Endothelial cell (in vitro differentiated cells): ENCODE measurements around the gene ARPC5L. TPM values are rescaled to one million over a fixed set of nuclear protein-coding genes. Genes with fewer than 3 reads are reported as not detected.

Source experiments
- DNase-seq: peaks from one replicate; pipeline ENCODE4 v3.0.0; 2021; ENCODE audit warnings: low spot score
- H3K27ac Mint-ChIP-seq: one replicate; pipeline ENCODE4 v1.8.0; 2021; ENCODE audit warnings: mixed read lengths, inconsistent platforms; ENCODE audit not compliant: unreplicated experiment
- H3K27me3 Mint-ChIP-seq: one replicate; pipeline ENCODE4 v1.8.0; 2021; ENCODE audit warnings: mild to moderate bottlenecking, moderate library complexity, mixed read lengths, inconsistent platforms; ENCODE audit not compliant: unreplicated experiment
- H3K36me3 Mint-ChIP-seq: one replicate; pipeline ENCODE4 v1.8.0; 2021; ENCODE audit warnings: mild to moderate bottlenecking, low read depth, mixed read lengths, inconsistent platforms; ENCODE audit not compliant: unreplicated experiment
- H3K4me1 Mint-ChIP-seq: one replicate; pipeline ENCODE4 v1.8.0; 2021; ENCODE audit warnings: mild to moderate bottlenecking, mixed read lengths, inconsistent platforms; ENCODE audit not compliant: unreplicated experiment
- H3K4me3 Mint-ChIP-seq: one replicate; pipeline ENCODE4 v1.8.0; 2021; ENCODE audit warnings: mild to moderate bottlenecking, mixed read lengths, inconsistent platforms; ENCODE audit not compliant: unreplicated experiment
- H3K9me3 Mint-ChIP-seq: one replicate; pipeline ENCODE4 v1.8.0; 2021; ENCODE audit warnings: mixed read lengths, inconsistent platforms; ENCODE audit not compliant: unreplicated experiment
- CTCF ChIP-seq: fragments of 200-600 bp; sonication (generic); IDR thresholded peaks from one replicate; pipeline ENCODE4 v1.5.0; 2021; ENCODE audit warnings: antibody characterized with exemption; ENCODE audit not compliant: unreplicated experiment
- total RNA-seq: library from RNA; stranded (reverse); fragmentation: NEBNext Ultra II Directional; extraction: Animal tissue kit (Norgen Biotek cat#: 25700); gene quantifications from one replicate; pipeline ENCODE4 v1.2.1, GENCODE V29; 2021; ENCODE audit not compliant: unreplicated experiment

ARPC5L gene
- total RNA-seq, 1 donor from 2014 or later: 67.0 TPM

- TF ChIP-seq CTCF: no peak
- Mint-ChIP-seq H3K27ac (no peak overlapping the region), H3K9me3 (no peaks in the 10 kb centered on the region), H3K27me3 (peaks cover 2% of the 10 kb centered on the region), H3K36me3 (peaks cover 34% of the 10 kb centered on the region), H3K4me3 (peak overlapping the region; percentile 37), H3K4me1 (peaks cover 37% of the 10 kb centered on the region)
- DNase-seq: no peak
Observed at GRCh38 chr9:124875501-124875900, 13.6 kb downstream of the ARPC5L start.

GRCh38 chr9:124877021-124877782 lies 15.3 kb downstream of the ARPC5L start:
- DNase-seq: no peak
- peaks cover 3% of the 10 kb centered on the region for H3K27me3 Mint-ChIP-seq
- H3K4me3 Mint-ChIP-seq: peak overlapping the region; percentile 33
- H3K27ac Mint-ChIP-seq: peak overlapping the region; percentile 38
- H3K4me1 Mint-ChIP-seq: peaks cover 20% of the 10 kb centered on the region
- no peaks in the 10 kb centered on the region for H3K9me3 Mint-ChIP-seq
- peaks cover 33% of the 10 kb centered on the region for H3K36me3 Mint-ChIP-seq
- TF ChIP-seq CTCF: no peak

GRCh38 chr9:124878021-124878420 lies 16.1 kb downstream of the ARPC5L start:
- Mint-ChIP-seq H3K27ac (no peak overlapping the region), H3K36me3 (peaks cover 31% of the 10 kb centered on the region), H3K4me1 (peaks cover 18% of the 10 kb centered on the region), H3K27me3 (peaks cover 3% of the 10 kb centered on the region), H3K9me3 (no peaks in the 10 kb centered on the region), H3K4me3 (peak overlapping the region; percentile 56)
- no peak for DNase-seq
- TF ChIP-seq CTCF: no peak

- Mint-ChIP-seq H3K27ac (no peak overlapping the region), H3K36me3 (peaks cover 26% of the 10 kb centered on the region), H3K27me3 (peaks cover 2% of the 10 kb centered on the region), H3K4me3 (no peak overlapping the region), H3K9me3 (no peaks in the 10 kb centered on the region), H3K4me1 (peaks cover 15% of the 10 kb centered on the region)
- TF ChIP-seq CTCF: no peak
- no peak for DNase-seq
Observed at GRCh38 chr9:124878518-124878917, 16.6 kb downstream of the ARPC5L start.

- no peak overlapping the region for H3K4me3 Mint-ChIP-seq
- no peak for TF ChIP-seq CTCF
- H3K36me3 Mint-ChIP-seq: peaks cover 27% of the 10 kb centered on the region
- H3K9me3 Mint-ChIP-seq: no peaks in the 10 kb centered on the region
- peak overlapping the region; percentile 52 for H3K27ac Mint-ChIP-seq
- peaks cover 2% of the 10 kb centered on the region for H3K27me3 Mint-ChIP-seq
- no peak for DNase-seq
- H3K4me1 Mint-ChIP-seq: peaks cover 17% of the 10 kb centered on the region
Observed at GRCh38 chr9:124879226-124879625, 17.3 kb downstream of the ARPC5L start.
